ENCODE measurements around the gene QRFP. TPM values are rescaled to one million over a fixed set of nuclear protein-coding genes. Genes with fewer than 3 reads are reported as not detected.

QRFP gene
- total RNA-seq, 1 experiment from 2014 or later: not detected

- Histone ChIP-seq H3K36me3 (no peaks in the 10 kb centered on the region), H3K27ac (no peak overlapping the region), H3K27me3 (peaks cover 51% of the 10 kb centered on the region), H3K4me1 (peaks cover 7% of the 10 kb centered on the region), H3K4me3 (no peak overlapping the region), H3K9me3 (replicated peaks) (no peaks in the 10 kb centered on the region)
- no peak for DNase-seq
These were observed 40.8 kb upstream of the QRFP start for GRCh38 chr9:130937146-130938076.

DNA sequence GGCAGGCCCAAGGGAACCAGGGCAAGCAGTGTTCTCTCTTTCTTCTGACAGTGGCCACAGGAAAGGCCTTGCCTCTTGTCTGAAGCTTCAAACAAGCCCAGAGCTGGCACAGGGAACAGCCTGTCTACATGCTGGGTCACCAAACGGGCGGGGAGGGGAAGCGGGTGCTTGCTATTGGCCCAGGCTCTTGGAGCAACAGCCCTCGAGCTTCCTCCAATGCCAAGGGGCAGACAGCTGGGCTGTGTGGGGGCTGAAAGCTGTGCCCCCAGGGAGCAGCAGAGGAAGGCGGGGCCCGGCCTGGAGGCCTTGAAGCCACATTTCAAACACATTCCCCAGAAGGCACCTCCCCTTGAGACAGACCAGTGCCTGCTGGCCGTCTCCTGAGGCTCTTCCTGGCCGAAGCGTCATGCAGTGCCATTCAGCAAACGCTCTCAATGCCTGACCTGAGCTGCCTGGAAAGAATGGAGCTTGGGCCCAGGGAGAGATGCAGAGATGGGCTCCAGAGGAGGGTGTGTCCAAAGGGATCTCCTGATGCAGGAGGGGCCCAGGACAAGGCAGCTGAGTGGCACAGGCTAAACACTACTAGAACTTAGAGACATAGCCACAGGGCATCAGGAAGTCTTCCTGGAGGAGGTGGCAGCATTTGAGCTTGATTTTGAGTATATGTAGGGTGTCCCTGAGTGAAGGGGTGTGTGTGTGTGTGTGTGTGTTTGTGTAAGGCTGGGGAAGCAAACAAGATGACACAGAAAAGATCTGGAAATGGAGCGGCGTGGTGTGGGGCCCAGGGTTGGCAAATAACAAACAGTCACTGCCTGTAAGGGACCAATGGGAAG is 39.9 kb upstream of the QRFP start:
- Histone ChIP-seq H3K4me3 (no peak overlapping the region), H3K4me1 (peaks cover 14% of the 10 kb centered on the region), H3K27ac (no peak overlapping the region), H3K36me3 (no peaks in the 10 kb centered on the region), H3K27me3 (peaks cover 60% of the 10 kb centered on the region), H3K9me3 (replicated peaks) (no peaks in the 10 kb centered on the region)
- peak; percentile 94 to 95 for DNase-seq

DNA sequence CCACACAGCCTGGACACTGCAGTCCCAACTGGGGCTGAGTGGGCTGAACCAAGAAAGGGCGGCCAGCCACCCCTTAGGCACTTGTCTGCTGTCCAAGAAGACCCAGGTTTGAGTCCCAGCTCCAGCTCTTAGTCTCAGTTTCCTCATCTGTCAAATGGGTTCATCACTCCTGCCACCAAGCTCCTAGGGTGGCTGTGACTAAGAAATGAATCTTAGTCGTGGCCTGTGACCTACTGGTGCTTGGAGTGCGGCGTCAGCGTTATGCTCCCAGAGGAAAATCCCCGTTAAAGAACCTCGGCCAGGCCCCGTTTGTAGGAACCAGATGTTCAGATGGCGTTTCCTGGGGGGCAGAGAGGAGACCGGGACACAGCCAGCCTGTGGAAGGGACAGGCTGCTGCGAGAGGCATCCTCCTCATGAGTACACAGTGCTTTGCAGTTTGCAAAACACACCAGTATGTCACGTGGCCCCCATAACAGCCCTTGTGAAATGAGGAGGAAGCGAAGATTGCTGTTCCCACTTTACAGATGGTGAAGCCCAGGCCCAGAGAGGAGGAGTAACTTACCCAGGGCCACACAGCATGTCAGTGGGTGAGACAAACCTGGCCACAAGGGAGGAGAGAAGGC is 39.1 kb upstream of the QRFP start:
- H3K36me3 ChIP-seq: no peaks in the 10 kb centered on the region
- H3K4me3 ChIP-seq: no peak overlapping the region
- H3K27ac ChIP-seq: no peak overlapping the region
- H3K4me1 ChIP-seq: peaks cover 20% of the 10 kb centered on the region
- peaks cover 64% of the 10 kb centered on the region for H3K27me3 ChIP-seq
- H3K9me3 ChIP-seq (replicated peaks): no peaks in the 10 kb centered on the region
- no peak for DNase-seq

- Histone ChIP-seq H3K4me1 (peaks cover 20% of the 10 kb centered on the region), H3K27me3 (peaks cover 61% of the 10 kb centered on the region)
- peak in 1 of 2 experiments; percentile 44 for DNase-seq
These were observed 38.4 kb upstream of the QRFP start for GRCh38 chr9:130934702-130935647.

DNA sequence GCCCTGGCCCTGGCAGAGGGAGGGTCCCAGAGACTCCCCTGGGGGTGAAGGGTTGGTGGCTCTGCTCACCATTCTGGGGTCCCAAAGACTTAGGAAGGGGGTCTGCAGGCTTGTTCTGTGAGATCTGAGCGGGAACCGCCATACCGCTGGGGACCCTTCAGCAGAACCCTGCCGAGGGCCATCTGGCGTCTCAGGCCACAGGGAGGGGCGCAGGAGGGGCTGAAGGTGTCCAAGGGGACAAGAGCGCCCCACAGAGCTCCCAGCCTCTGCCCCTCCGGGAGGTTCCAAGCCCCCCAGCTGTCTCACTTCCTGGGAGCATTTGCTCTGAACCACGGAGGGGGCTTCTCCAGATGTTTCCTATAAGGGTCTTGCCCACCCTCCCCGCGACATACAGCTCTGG is 37.6 kb upstream of the QRFP start:
- Histone ChIP-seq H3K27ac (no peak overlapping the region), H3K27me3 (peaks cover 60% of the 10 kb centered on the region), H3K9me3 (replicated peaks) (no peaks in the 10 kb centered on the region), H3K36me3 (no peaks in the 10 kb centered on the region), H3K4me1 (peaks cover 21% of the 10 kb centered on the region), H3K4me3 (no peak overlapping the region)
- DNase-seq: no peak

More at GRCh38 chr9:130934702-130935647, 38.4 kb upstream of the QRFP start:
- Histone ChIP-seq H3K27ac (no peak overlapping the region), H3K4me3 (no peak overlapping the region), H3K9me3 (replicated peaks) (no peaks in the 10 kb centered on the region), H3K36me3 (no peaks in the 10 kb centered on the region)

DNA sequence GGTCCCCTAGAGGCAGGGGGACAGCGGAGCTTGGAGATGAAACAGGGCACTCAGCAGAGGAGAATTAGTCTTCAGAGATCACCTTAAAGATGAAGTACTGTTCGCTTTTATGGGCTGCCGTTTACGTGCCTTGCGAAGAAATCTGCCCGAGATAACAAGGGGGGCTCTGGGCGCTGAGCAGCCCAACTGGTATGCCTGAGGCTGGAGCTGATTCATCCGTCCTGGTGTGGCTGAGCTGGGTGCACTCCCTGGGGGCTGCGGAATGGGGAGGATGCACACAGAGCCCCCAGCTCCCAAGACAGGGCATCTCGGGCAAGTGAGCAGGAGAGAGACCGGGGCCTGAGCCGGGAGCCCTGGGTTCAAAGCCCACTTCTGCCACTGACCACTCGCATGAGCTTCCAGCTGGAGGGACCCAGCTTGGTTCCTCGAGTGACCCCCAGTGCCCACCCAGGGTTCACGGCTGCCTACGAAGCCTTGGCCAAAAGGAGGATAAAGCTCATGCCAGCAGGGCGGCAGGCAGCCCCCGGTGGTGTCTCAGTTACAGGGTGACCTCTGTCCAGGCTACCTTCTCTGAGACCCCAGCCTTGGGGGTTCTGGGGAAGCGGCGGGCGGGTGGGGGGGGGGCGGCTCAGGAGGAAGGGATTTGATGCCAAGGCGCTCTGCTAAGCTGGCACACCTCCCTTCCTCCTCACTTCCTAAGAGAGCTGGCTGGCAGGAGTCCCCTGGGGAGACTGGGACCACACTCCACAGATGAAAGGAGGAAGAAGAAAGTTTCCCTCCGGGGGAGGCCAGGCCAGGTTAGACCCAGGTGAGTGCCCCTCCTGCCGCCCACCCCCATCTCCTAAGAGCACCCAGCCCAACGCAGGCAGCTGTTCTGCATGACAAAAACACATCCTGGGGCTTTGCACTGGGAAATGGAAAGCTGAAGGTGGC is 36.8 kb upstream of the QRFP start:
- DNase-seq: no peak
- H3K27ac ChIP-seq: no peak overlapping the region
- peaks cover 30% of the 10 kb centered on the region for H3K4me1 ChIP-seq
- no peaks in the 10 kb centered on the region for H3K9me3 ChIP-seq (replicated peaks)
- H3K36me3 ChIP-seq: no peaks in the 10 kb centered on the region
- peaks cover 55% of the 10 kb centered on the region for H3K27me3 ChIP-seq
- H3K4me3 ChIP-seq: no peak overlapping the region

DNA sequence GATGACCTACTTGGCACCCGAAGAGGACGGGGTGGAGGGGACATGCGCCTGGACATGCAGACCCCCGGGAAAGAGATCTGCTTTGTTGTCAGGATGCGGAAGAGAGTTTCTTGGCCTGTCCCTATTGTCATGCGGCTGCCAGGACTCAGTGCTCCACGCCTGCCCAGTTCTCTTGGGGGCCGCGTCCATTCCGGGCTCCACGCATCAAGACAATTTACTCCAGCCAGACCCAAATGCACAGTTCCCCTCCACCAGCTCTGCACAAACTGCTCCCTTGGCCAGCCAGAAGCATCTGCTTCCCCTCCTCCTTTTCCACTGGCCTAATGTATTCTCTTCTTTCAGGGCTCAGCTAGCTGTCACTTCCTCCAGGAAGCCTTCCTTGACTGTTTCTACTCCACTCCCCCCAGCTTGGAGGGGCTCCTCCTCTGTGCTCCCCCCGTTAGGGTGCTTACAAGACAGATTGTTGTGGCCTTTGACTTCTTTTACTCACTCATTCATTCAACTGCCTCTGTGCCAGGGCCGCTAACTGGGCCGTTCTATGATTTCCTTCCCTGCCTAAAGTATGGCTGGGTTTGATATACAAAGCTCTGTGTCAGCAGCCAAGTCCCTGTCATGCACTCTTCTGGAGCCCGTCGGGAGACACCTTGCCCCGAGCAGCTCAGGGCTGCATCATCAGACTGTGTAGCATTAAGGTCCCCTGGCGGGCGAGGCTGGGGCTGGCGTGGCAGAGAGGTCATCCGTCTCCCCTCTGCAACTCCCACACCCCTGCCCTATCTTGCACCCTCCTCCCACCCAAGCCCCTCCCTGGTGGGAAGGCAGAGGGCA is 35.9 kb upstream of the QRFP start:
- no peaks in the 10 kb centered on the region for H3K9me3 ChIP-seq (replicated peaks)
- H3K4me3 ChIP-seq: no peak overlapping the region
- no peak for DNase-seq
- H3K4me1 ChIP-seq: peaks cover 39% of the 10 kb centered on the region
- no peak overlapping the region for H3K27ac ChIP-seq
- H3K36me3 ChIP-seq: no peaks in the 10 kb centered on the region
- H3K27me3 ChIP-seq: peaks cover 49% of the 10 kb centered on the region

GRCh38 chr9:130931508-130932254 is 35.1 kb upstream of the QRFP start:
- H3K9me3 ChIP-seq (replicated peaks): no peaks in the 10 kb centered on the region
- H3K27me3 ChIP-seq: peaks cover 43% of the 10 kb centered on the region
- peak in 1 of 2 experiments; percentile 57 for DNase-seq
- H3K36me3 ChIP-seq: no peaks in the 10 kb centered on the region
- peaks cover 40% of the 10 kb centered on the region for H3K4me1 ChIP-seq
- no peak overlapping the region for H3K27ac ChIP-seq
- H3K4me3 ChIP-seq: no peak overlapping the region

DNA sequence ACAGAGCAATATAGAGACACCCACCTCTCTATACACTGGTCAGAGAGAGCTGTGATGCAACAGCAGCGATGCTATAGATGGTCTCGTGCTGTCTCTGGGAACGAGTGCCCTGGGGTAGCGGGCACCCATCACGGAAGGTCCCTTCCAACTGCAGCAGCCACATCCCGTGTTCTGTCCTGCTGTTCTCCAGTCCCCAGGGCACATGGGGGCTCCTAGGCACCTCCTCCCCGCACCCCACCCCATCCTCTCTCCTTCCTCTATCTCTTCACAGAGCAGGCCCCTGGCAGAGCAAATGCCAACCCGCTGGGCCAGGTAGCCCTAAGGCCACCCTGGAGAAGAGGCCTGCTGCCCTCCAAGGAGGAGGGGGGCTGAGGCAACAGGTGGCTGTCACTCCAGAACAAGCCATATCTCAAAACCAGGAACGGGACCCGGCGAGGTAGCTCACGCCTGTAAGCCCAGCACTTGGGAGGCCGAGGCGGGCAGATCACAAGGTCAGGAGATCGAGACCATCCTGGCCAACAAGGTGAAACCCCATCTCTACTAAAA is 34.3 kb upstream of the QRFP start:
- H3K36me3 ChIP-seq: no peaks in the 10 kb centered on the region
- no peak for DNase-seq
- no peak overlapping the region for H3K4me3 ChIP-seq
- H3K4me1 ChIP-seq: peaks cover 38% of the 10 kb centered on the region
- no peak overlapping the region for H3K27ac ChIP-seq
- no peaks in the 10 kb centered on the region for H3K9me3 ChIP-seq (replicated peaks)
- peaks cover 46% of the 10 kb centered on the region for H3K27me3 ChIP-seq

GRCh38 chr9:130930132-130930803 is 33.7 kb upstream of the QRFP start:
- Histone ChIP-seq H3K4me3 (no peak overlapping the region), H3K9me3 (replicated peaks) (no peaks in the 10 kb centered on the region), H3K27ac (no peak overlapping the region), H3K27me3 (peaks cover 48% of the 10 kb centered on the region), H3K4me1 (peaks cover 38% of the 10 kb centered on the region), H3K36me3 (no peaks in the 10 kb centered on the region)
- DNase-seq: no peak

- Histone ChIP-seq H3K27me3 (peaks cover 49% of the 10 kb centered on the region), H3K9me3 (replicated peaks) (no peaks in the 10 kb centered on the region), H3K4me1 (peaks cover 38% of the 10 kb centered on the region), H3K4me3 (no peak overlapping the region), H3K27ac (no peak overlapping the region), H3K36me3 (no peaks in the 10 kb centered on the region)
- DNase-seq: no peak
These were observed 33.0 kb upstream of the QRFP start for GRCh38 chr9:130929571-130930038.
